Mucosa of descending colon (tissue), 3 donors: ENCODE data around the gene RPLP2. TPM values are rescaled to one million over a fixed set of nuclear protein-coding genes. Genes with fewer than 3 reads are reported as not detected.

Source experiments
- ATAC-seq: fragments of 200-7000 bp; cut with Tn5 transposase; one replicate; pipeline ENCODE4 v1.9.1; 2020; ENCODE audit warnings: mild to moderate bottlenecking, moderate library complexity
- DNase-seq, 3 donors: peaks; one replicate each; pipeline ENCODE4 v3.0.0-alpha.2; 2020
- H3K36me3 ChIP-seq: fragments of 200-600 bp; one replicate; pipeline ENCODE4 v1.8.0; 2021; ENCODE audit warnings: low read depth, mild to moderate bottlenecking
- H3K4me1 ChIP-seq: fragments of 200-600 bp; one replicate; pipeline ENCODE4 v1.8.0; 2021; ENCODE audit warnings: low read depth, mild to moderate bottlenecking
- H3K4me3 ChIP-seq: fragments of 200-600 bp; one replicate; pipeline ENCODE4 v1.8.0; 2021; ENCODE audit warnings: mild to moderate bottlenecking
- H3K9me3 ChIP-seq: fragments of 200-600 bp; one replicate; pipeline ENCODE4 v1.8.0; 2021; ENCODE audit warnings: mild to moderate bottlenecking
- CTCF ChIP-seq: fragments of 200-600 bp; IDR thresholded peaks from one replicate; pipeline ENCODE4 v1.8.0; 2022; ENCODE audit warnings: antibody characterized with exemption, mild to moderate bottlenecking
- intact Hi-C, 2 donors: fragments of 100-400 bp; cut with DNase I in 1 of 2; cut with micrococcal nuclease in 1 of 2; formaldehyde crosslinking; loops; one replicate each; pipeline versions ENCODE4 v1.11.0 to v1.11.1; 2022; cut with DNase I, micrococcal nuclease
- total RNA-seq, 3 donors: library from RNA; stranded (reverse); fragmentation: NEBNext Ultra II Directional in 2 of 3; extraction: Animal tissue kit (Norgen Biotek cat#: 25700) in 2 of 3; gene quantifications; one replicate each; pipeline versions ENCODE4 v1.2.1 to v1.2.4, GENCODE V29; 2021 to 2023
- donor health status: DM: no; HTN: no; CAD: no; lungs with moderate emphysema.
- donor health status: DM: no; HTN: no; CAD: no.
- donor health status: DM: no; HTN: yes; CAD: no.

The RPLP2 gene
- total RNA-seq, 3 donors from 2014 or later: 1,532 to 1,798 (median 1,652) TPM

GRCh38 chr11:833849-834311 is 24.1 kb downstream of the RPLP2 start:
- DNase-seq: peak in 2 of 3 donors; percentile 54 to 62
- intact Hi-C loops: no loop called here
- H3K4me1 ChIP-seq: peaks cover 55% of the 10 kb centered on the region

GRCh38 chr11:834371-835316 is 24.9 kb downstream of the RPLP2 start:
- peaks cover 47% of the 10 kb centered on the region for H3K4me1 ChIP-seq
- no peaks in the 10 kb centered on the region for H3K9me3 ChIP-seq
- ATAC-seq (peak; percentile 64), DNase-seq (peak; percentile 85 to 88 (median 86))
- intact Hi-C loops: no loop called here
- H3K36me3 ChIP-seq: no peaks in the 10 kb centered on the region
- H3K4me3 ChIP-seq: no peak overlapping the region
- TF ChIP-seq CTCF: no peak

More at GRCh38 chr11:833849-834311, 24.1 kb downstream of the RPLP2 start:
- Histone ChIP-seq H3K4me3 (peak overlapping the region; percentile 46), H3K36me3 (no peaks in the 10 kb centered on the region), H3K9me3 (no peaks in the 10 kb centered on the region)
- TF ChIP-seq CTCF: no peak
- ATAC-seq: peak; percentile 4

DNA sequence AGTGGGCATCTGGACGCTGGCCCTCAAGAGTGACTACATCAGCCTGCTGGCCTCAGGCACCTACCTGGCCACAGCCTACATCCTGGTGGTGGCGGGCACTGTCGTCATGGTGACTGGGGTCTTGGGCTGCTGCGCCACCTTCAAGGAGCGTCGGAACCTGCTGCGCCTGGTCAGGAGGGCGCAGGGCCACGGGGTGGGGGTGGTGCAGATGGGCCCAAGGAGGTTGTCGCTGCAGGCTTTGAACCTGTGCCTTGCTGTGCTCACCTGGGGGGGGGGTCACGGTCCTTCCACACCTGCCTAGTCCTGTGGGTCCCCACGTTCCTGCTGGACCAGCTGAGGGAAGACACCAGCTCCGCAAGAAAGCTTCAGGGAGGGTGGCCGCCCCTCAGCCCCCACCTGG is 26.5 kb downstream of the RPLP2 start:
- intact Hi-C loops: no loop called here
- Histone ChIP-seq H3K9me3 (no peaks in the 10 kb centered on the region), H3K36me3 (no peaks in the 10 kb centered on the region), H3K4me1 (peaks cover 42% of the 10 kb centered on the region), H3K4me3 (no peak overlapping the region)
- DNase-seq (peak in 1 of 3 donors; percentile 16), ATAC-seq (no peak)
- no peak for TF ChIP-seq CTCF

DNA sequence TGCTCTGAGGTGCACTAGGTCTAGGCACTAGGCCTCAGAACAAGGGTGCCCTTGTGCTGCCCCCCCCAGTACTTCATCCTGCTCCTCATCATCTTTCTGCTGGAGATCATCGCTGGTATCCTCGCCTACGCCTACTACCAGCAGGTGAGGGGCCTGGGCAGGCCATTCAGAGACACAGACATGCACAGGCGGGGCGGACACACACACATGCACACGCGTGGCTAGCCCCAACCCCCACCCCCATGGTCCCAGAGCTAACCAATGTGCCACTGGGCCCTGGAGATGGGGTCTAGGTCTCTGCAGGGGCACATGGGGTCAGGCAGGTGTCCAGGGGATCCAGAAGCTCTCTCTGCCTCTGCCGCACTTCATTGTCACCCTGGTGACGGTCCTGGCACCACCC is 26.9 kb downstream of the RPLP2 start:
- H3K4me1 ChIP-seq: peaks cover 44% of the 10 kb centered on the region
- DNase-seq: no peak
- no peaks in the 10 kb centered on the region for H3K36me3 ChIP-seq

More for the DNA sequence above, 26.9 kb downstream of the RPLP2 start:
- no peak for ATAC-seq
- H3K9me3 ChIP-seq: no peaks in the 10 kb centered on the region
- intact Hi-C loops: no loop called here
- no peak for TF ChIP-seq CTCF
- no peak overlapping the region for H3K4me3 ChIP-seq
